NT2/D1 (cell line): ENCODE data around the gene RNF220.
"Not testable (repeated sequence)": the region's sequence is repeated elsewhere in the genome, so short reads cannot be mapped to it uniquely, and the experiment has no call there.

Source experiments
- DNase-seq: peaks from one replicate; pipeline ENCODE4 v3.0.0-alpha.2; 2011; ENCODE audit warnings: low read depth, low spot score
- H3K27me3 ChIP-seq: 2 replicates; pipeline ENCODE4 v1.6.0; 2011; ENCODE audit warnings: mild to moderate bottlenecking; ENCODE audit not compliant: insufficient read length, insufficient read depth
- H3K36me3 ChIP-seq: 2 replicates; pipeline ENCODE4 v1.6.1; 2011; ENCODE audit warnings: mild to moderate bottlenecking, low read length, mixed read lengths; ENCODE audit not compliant: insufficient read depth, insufficient read length
- H3K4me1 ChIP-seq: 2 replicates; pipeline ENCODE4 v1.5.1; 2011; ENCODE audit not compliant: insufficient read depth, insufficient read length
- H3K4me3 ChIP-seq: 2 replicates; pipeline ENCODE4 v1.5.1; 2011; ENCODE audit warnings: low read depth; ENCODE audit not compliant: insufficient read length
- H3K9ac ChIP-seq: 2 replicates; pipeline ENCODE4 v1.6.0; 2011; ENCODE audit warnings: low read depth; ENCODE audit not compliant: insufficient read length
- H3K9me3 ChIP-seq: 2 replicates; pipeline ENCODE4 v1.5.1; 2011; ENCODE audit warnings: mild to moderate bottlenecking, low read length; ENCODE audit not compliant: insufficient read depth
- SUZ12 ChIP-seq: IDR thresholded peaks from 2 replicates; pipeline ENCODE4 v1.6.1; 2011; ENCODE audit not compliant: insufficient read length, insufficient read depth; ENCODE audit errors: extremely low read depth
- YY1 ChIP-seq: IDR thresholded peaks from 2 replicates; pipeline ENCODE4 v1.6.1; 2011; ENCODE audit not compliant: insufficient read length, insufficient read depth
- ZNF274 ChIP-seq: IDR thresholded peaks from 2 replicates; pipeline ENCODE4 v1.6.1; 2011; ENCODE audit warnings: mild to moderate bottlenecking, low read depth, low read length

Gene RNF220

DNA sequence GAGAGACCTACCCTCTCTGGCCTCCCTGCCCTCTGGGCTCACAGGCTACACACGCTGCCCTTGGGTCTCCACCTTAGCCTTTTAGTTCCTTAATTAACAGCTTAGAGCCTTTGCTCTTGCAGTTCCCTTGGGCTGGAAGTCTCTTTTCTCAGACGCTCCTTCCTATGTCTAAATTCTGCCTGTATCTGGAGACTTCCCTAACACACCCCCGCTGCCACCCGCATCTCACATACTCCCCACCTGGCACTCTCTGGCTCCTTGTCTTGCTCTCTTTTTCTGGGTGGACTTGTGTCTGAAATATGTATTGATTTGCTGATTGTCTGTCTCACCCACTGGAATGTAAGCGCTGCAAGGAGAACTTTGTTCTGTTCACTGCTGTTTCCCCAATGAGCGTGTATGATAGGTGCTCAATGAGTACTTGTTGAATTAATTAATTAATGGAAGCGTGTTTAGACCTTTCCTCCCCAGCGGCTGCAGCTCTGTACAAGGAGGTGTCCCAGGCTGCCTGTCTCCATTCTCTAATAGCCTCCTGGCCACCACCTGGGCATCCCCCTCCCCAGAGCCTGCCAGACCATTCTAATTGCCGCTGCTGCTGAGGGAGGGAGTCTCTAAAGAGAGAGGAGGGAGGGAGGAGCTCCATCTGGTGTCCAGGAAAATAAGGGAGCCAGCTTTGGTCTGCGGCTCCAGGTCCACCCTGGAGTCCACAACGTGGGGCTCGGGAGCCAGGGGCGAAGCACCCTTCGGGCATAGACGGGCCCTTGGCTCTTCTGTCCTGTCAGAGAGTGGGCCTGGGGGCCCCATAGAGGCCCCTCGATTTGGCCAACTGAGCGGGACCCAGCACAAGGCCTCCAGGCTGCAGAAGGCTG, 95.4 kb downstream of the RNF220 start:
- peak overlapping the region; percentile 14 for H3K9ac ChIP-seq
- peaks cover 35% of the 10 kb centered on the region for H3K27me3 ChIP-seq
- TF ChIP-seq SUZ12: no peak
- TF ChIP-seq YY1: no peak
- no peak for TF ChIP-seq ZNF274
- no peaks in the 10 kb centered on the region for H3K36me3 ChIP-seq
- H3K4me3 ChIP-seq: peak overlapping the region; percentile 25
- DNase-seq: peak; percentile 81
- peaks cover 19% of the 10 kb centered on the region for H3K4me1 ChIP-seq
- H3K9me3 ChIP-seq: peaks cover 12% of the 10 kb centered on the region; the same call in 1 of the 2 replicates

DNA sequence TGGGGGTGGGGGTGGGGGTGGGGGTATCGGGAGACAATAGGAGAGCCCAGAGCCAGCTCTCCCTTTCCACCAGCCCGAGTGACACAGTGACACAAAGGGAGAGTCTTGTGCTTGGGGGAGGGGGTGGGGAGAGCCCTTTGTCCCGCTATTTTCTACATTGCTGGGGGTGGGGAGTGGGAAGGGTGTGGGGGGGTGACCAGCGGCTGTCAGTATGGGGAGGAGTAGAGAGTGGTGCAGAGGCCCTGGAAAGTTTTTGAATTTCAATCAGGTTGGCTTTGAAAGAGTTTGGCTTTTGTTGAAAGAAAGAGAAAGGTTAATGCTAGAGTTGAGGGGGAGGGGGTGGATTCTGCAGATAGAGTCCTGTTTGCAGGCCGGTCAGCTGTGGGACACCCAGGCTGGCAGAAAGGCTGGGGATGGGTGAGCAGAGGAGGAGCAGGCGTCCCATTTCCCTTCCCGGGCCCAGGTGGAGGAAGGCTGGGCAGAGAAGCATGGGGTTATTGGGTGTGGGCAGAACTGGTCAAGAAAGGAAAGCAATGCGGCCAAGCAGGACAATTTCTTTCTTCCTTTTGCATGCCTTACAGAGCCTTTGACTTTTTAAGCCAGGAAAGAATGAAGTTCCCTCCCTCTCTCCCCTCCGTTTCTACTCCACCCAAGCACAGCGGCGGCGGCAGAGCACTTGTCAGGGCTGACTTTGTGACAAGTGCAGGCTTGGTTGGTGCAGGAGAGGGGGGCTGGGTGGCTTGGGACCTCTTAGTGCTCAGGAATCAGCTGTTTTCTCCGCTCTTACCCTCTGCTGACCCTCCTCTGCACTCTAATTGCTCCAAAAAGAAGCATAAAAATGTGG, 96.2 kb downstream of the RNF220 start:
- Histone ChIP-seq H3K4me1 (peaks cover 22% of the 10 kb centered on the region), H3K9ac (peak overlapping the region; percentile 77), H3K36me3 (no peaks in the 10 kb centered on the region), H3K27me3 (peaks cover 43% of the 10 kb centered on the region), H3K4me3 (peak overlapping the region; percentile 31), H3K9me3 (peaks cover 11% of the 10 kb centered on the region; the same call in 1 of the 2 replicates)
- peak; percentile 74 for DNase-seq
- TF ChIP-seq YY1 (no peak), SUZ12 (no peak), ZNF274 (no peak)

- not testable (repeated sequence) for H3K4me3 ChIP-seq, DNase-seq, H3K9ac ChIP-seq, H3K9me3 ChIP-seq, H3K36me3 ChIP-seq
- peaks cover 34% of the 10 kb centered on the region for H3K4me1 ChIP-seq
- peaks cover 56% of the 10 kb centered on the region for H3K27me3 ChIP-seq
These were observed 97.8 kb downstream of the RNF220 start for GRCh38 chr1:44502823-44503222.

- H3K27me3 ChIP-seq: peaks cover 58% of the 10 kb centered on the region
- no peak for TF ChIP-seq SUZ12
- no peak for TF ChIP-seq ZNF274
- no peak for TF ChIP-seq YY1
- no peak for DNase-seq
- no peaks in the 10 kb centered on the region for H3K36me3 ChIP-seq
- H3K4me3 ChIP-seq: no peak overlapping the region
- H3K9me3 ChIP-seq: no peaks in the 10 kb centered on the region
- H3K9ac ChIP-seq: no peak overlapping the region
- peaks cover 41% of the 10 kb centered on the region for H3K4me1 ChIP-seq
These were observed 98.6 kb downstream of the RNF220 start for GRCh38 chr1:44503625-44504024.

DNA sequence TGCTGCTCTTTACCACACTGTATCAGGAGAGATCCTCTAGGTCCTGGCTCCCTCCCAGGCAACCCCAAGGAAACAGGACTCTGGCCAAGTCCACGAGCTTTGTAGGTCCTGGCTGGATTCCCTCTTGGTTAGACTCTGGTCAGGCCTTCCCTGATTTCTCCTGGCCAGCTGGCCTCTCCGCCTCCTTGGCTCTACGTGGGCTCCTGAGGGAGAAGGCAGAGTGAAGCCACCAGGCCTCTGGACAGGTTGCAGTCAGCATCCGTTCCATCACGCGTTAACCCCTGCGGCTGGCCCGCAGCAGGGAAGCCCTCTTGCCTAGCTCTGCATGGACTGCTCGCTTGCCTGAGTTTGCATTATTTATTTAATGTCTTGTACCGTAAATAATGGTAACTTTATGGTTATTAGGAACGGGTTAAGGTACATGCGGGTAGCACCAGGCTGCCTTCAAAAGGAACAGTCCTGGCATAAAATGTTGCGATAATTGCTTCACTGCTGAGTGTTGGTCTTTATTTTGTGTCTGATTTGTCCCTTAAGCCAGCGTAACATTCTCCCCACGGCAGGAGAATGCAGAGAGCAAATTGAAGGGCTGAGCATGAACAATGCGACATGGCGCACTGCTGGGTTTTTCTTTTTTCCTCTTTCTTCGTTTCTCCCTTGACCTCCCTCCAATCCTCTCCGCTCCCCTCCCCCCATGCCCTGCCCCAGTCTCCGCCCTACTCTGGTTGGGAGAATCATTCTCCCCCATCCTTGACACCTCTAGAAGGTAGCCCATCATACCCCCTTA, 100.3 kb downstream of the RNF220 start:
- Histone ChIP-seq H3K4me1 (peaks cover 43% of the 10 kb centered on the region), H3K9ac (no peak overlapping the region), H3K27me3 (peaks cover 52% of the 10 kb centered on the region), H3K36me3 (no peaks in the 10 kb centered on the region), H3K9me3 (no peaks in the 10 kb centered on the region), H3K4me3 (no peak overlapping the region)
- TF ChIP-seq ZNF274 (no peak), YY1 (no peak), SUZ12 (no peak)
- no peak for DNase-seq

GRCh38 chr1:44507490-44508396, 102.7 kb downstream of the RNF220 start:
- DNase-seq: no peak
- peak overlapping the region; percentile 37 for H3K9ac ChIP-seq
- H3K9me3 ChIP-seq: no peaks in the 10 kb centered on the region
- H3K4me3 ChIP-seq: peak overlapping the region; percentile 4
- no peak for TF ChIP-seq YY1
- no peak for TF ChIP-seq ZNF274
- no peak for TF ChIP-seq SUZ12
- peaks cover 61% of the 10 kb centered on the region for H3K27me3 ChIP-seq
- no peaks in the 10 kb centered on the region for H3K36me3 ChIP-seq
- peaks cover 42% of the 10 kb centered on the region for H3K4me1 ChIP-seq
